Cardiac fibroblast (primary cell): ENCODE data around the gene EGLN3.
"Not testable (repeated sequence)": the region's sequence is repeated elsewhere in the genome, so short reads cannot be mapped to it uniquely, and the experiment has no call there.

Experiments
- DNase-seq, 2 donors: peaks; one replicate each; pipeline versions ENCODE4 v3.0.0 to v3.0.0-alpha.2; 2010; ENCODE audit warnings: low read depth in 2 of 2
- H3K4me3 ChIP-seq, 2 donors: replicated peaks in 1 of 2; 1 replicate in 1 of 2; 2 replicates in 1 of 2; pipeline ENCODE4 v1.5.1; 2011; ENCODE audit warnings: low read depth in 2 of 2, low read length in 2 of 2, mild to moderate bottlenecking in 2 of 2, moderate library complexity in 1 of 2
- CTCF ChIP-seq: IDR thresholded peaks from one replicate; pipeline ENCODE4 v1.5.1; 2011; ENCODE audit warnings: low read depth, mild to moderate bottlenecking, low read length, inconsistent platforms

The EGLN3 gene

GRCh38 chr14:33932033-33932432 is 18.8 kb downstream of the EGLN3 start:
- no peak for TF ChIP-seq CTCF
- no peak for DNase-seq
- no peak overlapping the region for H3K4me3 ChIP-seq

- H3K4me3 ChIP-seq = no peak overlapping the region
- no peak for TF ChIP-seq CTCF
- DNase-seq = no peak
These were observed 19.4 kb downstream of the EGLN3 start for GRCh38 chr14:33931461-33931860.

- H3K4me3 ChIP-seq = no peak overlapping the region
- DNase-seq = peak in 1 of 2 donors; percentile 20
- no peak for TF ChIP-seq CTCF
These were observed 20.4 kb downstream of the EGLN3 start for GRCh38 chr14:33930439-33930838.

GRCh38 chr14:33929799-33930408 is 21.0 kb downstream of the EGLN3 start:
- no peak for TF ChIP-seq CTCF
- DNase-seq = no peak

GRCh38 chr14:33928895-33929294 is 22.0 kb downstream of the EGLN3 start:
- no peak for TF ChIP-seq CTCF
- no peak overlapping the region for H3K4me3 ChIP-seq
- no peak for DNase-seq

More at GRCh38 chr14:33929799-33930408, 21.0 kb downstream of the EGLN3 start:
- H3K4me3 ChIP-seq = no peak overlapping the region

- no peak overlapping the region for H3K4me3 ChIP-seq
- DNase-seq = no peak
- no peak for TF ChIP-seq CTCF
These were observed 22.9 kb downstream of the EGLN3 start for GRCh38 chr14:33927944-33928343.

GRCh38 chr14:33926967-33927366 is 23.9 kb downstream of the EGLN3 start:
- not testable (repeated sequence) for DNase-seq, H3K4me3 ChIP-seq
